GM06990 (cell line): ENCODE results near the gene RHOG.

Experiments used
- DNase-seq: peaks from one replicate; pipeline ENCODE4 v3.0.0-alpha.2; 2011; ENCODE audit not compliant: insufficient read length; ENCODE audit errors: extremely low read depth
- H3K27me3 ChIP-seq: replicated peaks from 2 replicates; pipeline ENCODE4 v1.6.0; 2011; ENCODE audit warnings: low read length; ENCODE audit not compliant: control insufficient read depth, insufficient read depth
- H3K36me3 ChIP-seq: 2 replicates; pipeline ENCODE4 v1.5.1; 2011; ENCODE audit warnings: low read length; ENCODE audit not compliant: control insufficient read depth, insufficient read depth
- H3K4me3 ChIP-seq: replicated peaks from 2 replicates; pipeline ENCODE4 v1.5.1; 2011; ENCODE audit warnings: low read depth, mild to moderate bottlenecking, control low read depth, low read length
- CTCF ChIP-seq: IDR thresholded peaks from 2 replicates; pipeline ENCODE4 v1.5.1; 2011; ENCODE audit warnings: low read length, control low read depth, mild to moderate bottlenecking, inconsistent platforms; ENCODE audit not compliant: insufficient read depth, poor library complexity, severe bottlenecking

Gene RHOG

GRCh38 chr11:3840870-3841425 lies at the start of gene RHOG:
Gene RHOG, minus strand, starts transcription at chr11:3840959. Its CDS starts 12,821 bp downstream, at chr11:3828138.
- TF ChIP-seq CTCF, result no peak
- peak within 1 kb of the TSS; percentile 91 for H3K4me3 ChIP-seq
- DNase-seq, result peak; percentile 86
- H3K27me3 ChIP-seq, result no peaks in the 10 kb centered on the region
- peaks cover 1% of the 10 kb centered on the region; the same call in 1 of the 2 replicates for H3K36me3 ChIP-seq

GRCh38 chr11:3890014-3890413 lies 49.3 kb upstream of the RHOG start:
- DNase-seq, result no peak
- TF ChIP-seq CTCF, result no peak

GRCh38 chr11:3888876-3889275 lies 48.1 kb upstream of the RHOG start:
- TF ChIP-seq CTCF, result no peak
- Histone ChIP-seq H3K36me3 (peaks cover 1% of the 10 kb centered on the region; the same call in 1 of the 2 replicates), H3K27me3 (no peaks in the 10 kb centered on the region), H3K4me3 (no peak overlapping the region)
- no peak for DNase-seq

More at GRCh38 chr11:3890014-3890413, 49.3 kb upstream of the RHOG start:
- H3K36me3 ChIP-seq, result no peaks in the 10 kb centered on the region
- H3K27me3 ChIP-seq, result no peaks in the 10 kb centered on the region
- H3K4me3 ChIP-seq, result no peak overlapping the region

- H3K4me3 ChIP-seq, result no peak overlapping the region
- peaks cover 1% of the 10 kb centered on the region; the same call in 1 of the 2 replicates for H3K36me3 ChIP-seq
- no peak for TF ChIP-seq CTCF
- no peak for DNase-seq
- no peaks in the 10 kb centered on the region for H3K27me3 ChIP-seq
Observed at GRCh38 chr11:3886985-3887384, 46.2 kb upstream of the RHOG start.

GRCh38 chr11:3885855-3886254 lies 45.1 kb upstream of the RHOG start:
- no peak for DNase-seq
- H3K27me3 ChIP-seq, result no peaks in the 10 kb centered on the region
- no peak for TF ChIP-seq CTCF

GRCh38 chr11:3882655-3883054 lies 41.9 kb upstream of the RHOG start:
- no peak for TF ChIP-seq CTCF
- DNase-seq, result no peak
- Histone ChIP-seq H3K27me3 (no peaks in the 10 kb centered on the region), H3K36me3 (peaks cover 1% of the 10 kb centered on the region; the same call in 1 of the 2 replicates), H3K4me3 (no peak overlapping the region)

More at GRCh38 chr11:3885855-3886254, 45.1 kb upstream of the RHOG start:
- no peak overlapping the region for H3K4me3 ChIP-seq
- H3K36me3 ChIP-seq, result peaks cover 1% of the 10 kb centered on the region; the same call in 1 of the 2 replicates
